Measurements from ENCODE around the gene CYP2D6.
A peak's percentile ranks its signal among the peaks of the same experiment; 100 is the strongest.
"Not testable (repeated sequence)": the region's sequence is repeated elsewhere in the genome, so short reads cannot be mapped to it uniquely, and the experiment has no call there.

CYP2D6 gene

DNA sequence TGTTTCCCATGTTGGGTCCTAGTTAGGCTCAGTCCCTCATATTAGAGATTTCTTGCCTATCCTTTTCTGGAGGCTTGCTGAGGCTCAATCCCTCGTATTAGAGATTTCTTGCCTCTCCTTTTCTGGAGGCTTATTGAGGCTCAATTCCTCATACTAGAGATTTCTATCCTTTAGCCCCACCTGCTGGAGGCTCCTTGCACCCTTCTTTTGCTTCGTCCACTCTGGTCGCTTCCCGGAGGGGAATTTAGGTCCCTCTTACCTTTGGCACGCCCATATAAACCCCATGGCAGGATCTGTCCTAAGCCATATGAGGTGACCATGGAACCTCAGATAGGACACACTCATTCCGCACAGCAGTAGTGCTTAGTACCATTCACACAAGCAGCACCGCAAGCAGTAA is 15.9 kb downstream of the CYP2D6 start:
- DNase-seq (ENCODE audit: low read depth): no peak
- in situ Hi-C loops (cut with HindIII; ENCODE audit: low sequenced_read_pairs): no loop called here
- TF ChIP-seq, protein P1, sequence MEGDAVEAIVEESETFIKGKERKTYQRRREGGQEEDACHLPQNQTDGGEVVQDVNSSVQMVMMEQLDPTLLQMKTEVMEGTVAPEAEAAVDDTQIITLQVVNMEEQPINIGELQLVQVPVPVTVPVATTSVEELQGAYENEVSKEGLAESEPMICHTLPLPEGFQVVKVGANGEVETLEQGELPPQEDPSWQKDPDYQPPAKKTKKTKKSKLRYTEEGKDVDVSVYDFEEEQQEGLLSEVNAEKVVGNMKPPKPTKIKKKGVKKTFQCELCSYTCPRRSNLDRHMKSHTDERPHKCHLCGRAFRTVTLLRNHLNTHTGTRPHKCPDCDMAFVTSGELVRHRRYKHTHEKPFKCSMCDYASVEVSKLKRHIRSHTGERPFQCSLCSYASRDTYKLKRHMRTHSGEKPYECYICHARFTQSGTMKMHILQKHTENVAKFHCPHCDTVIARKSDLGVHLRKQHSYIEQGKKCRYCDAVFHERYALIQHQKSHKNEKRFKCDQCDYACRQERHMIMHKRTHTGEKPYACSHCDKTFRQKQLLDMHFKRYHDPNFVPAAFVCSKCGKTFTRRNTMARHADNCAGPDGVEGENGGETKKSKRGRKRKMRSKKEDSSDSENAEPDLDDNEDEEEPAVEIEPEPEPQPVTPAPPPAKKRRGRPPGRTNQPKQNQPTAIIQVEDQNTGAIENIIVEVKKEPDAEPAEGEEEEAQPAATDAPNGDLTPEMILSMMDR (IDR thresholded peaks at IDR 0.05; ENCODE audit: low read depth, low read length, missing control alignments): peak; percentile 37
- no peak overlapping the region for H3K4me3 ChIP-seq (ENCODE audit: low read depth, low read length)

- H3K4me3 ChIP-seq (ENCODE audit: low read depth, low read length); in situ Hi-C loops (cut with HindIII; ENCODE audit: low sequenced_read_pairs); DNase-seq (ENCODE audit: low read depth): not testable (repeated sequence)
- TF ChIP-seq, protein P1 (IDR thresholded peaks at IDR 0.05; ENCODE audit: low read depth, low read length, missing control alignments): peak; percentile 18
Measured at GRCh38 chr22:42112793-42113192, 17.8 kb downstream of the CYP2D6 start.

DNA sequence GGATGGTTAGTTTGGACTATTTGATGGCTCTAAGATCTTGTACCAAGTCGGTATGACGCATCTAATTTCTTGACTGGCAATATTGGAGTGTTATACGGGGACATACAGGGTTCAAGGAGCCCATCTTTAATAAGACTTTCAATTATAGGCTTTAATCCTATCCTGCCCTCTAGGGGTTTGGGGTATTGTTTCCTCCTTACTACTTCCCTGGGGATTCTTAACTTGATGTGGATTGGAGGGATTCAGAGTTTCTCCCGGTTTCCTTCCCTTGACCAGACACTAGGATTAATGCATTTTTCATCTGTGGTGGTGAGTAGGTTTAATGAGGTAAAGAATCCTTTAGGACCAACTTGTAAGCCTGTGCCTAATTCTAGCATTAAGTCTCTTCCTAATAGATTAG is 18.8 kb downstream of the CYP2D6 start:
- TF ChIP-seq, protein P1 (IDR thresholded peaks at IDR 0.05; ENCODE audit: low read depth, low read length, missing control alignments): no peak
- DNase-seq (ENCODE audit: low read depth): no peak
- H3K4me3 ChIP-seq (ENCODE audit: low read depth, low read length): no peak overlapping the region
- in situ Hi-C loops (cut with HindIII; ENCODE audit: low sequenced_read_pairs): no loop called here

- no peak for DNase-seq (ENCODE audit: low read depth)
- TF ChIP-seq, protein P1 (IDR thresholded peaks at IDR 0.05; ENCODE audit: low read depth, low read length, missing control alignments): no peak
- in situ Hi-C loops (cut with HindIII; ENCODE audit: low sequenced_read_pairs): no loop called here
- H3K4me3 ChIP-seq (ENCODE audit: low read depth, low read length): no peak overlapping the region
Measured at GRCh38 chr22:42108848-42109247, 21.8 kb downstream of the CYP2D6 start.

GRCh38 chr22:42104332-42104860 is 26.2 kb downstream of the CYP2D6 start:
- H3K4me3 ChIP-seq (ENCODE audit: low read depth, low read length); DNase-seq (ENCODE audit: low read depth); in situ Hi-C loops (cut with HindIII; ENCODE audit: low sequenced_read_pairs): not testable (repeated sequence)

DNA sequence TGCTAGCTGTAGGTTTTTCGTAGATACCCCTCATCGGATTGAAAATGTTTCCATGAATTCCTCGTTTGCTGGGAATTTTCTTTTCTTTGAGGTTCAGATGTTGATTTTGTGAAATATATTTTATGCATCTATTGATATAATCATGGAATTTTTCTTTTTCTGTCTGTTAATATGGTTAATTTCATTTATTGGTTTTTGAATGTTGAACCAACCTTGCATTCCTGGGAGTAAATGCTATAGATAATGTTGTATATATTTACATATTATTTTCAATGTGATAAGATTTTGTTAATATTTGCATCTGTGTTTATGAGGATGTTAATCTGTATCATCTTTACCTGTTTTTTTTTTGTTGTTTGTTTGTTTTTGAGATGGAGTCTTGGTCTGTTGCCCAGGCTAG is 29.4 kb downstream of the CYP2D6 start:
- H3K4me3 ChIP-seq (ENCODE audit: low read depth, low read length): no peak overlapping the region
- in situ Hi-C loops (cut with HindIII; ENCODE audit: low sequenced_read_pairs): no loop called here
- DNase-seq (ENCODE audit: low read depth): no peak
- TF ChIP-seq, protein P1 (IDR thresholded peaks at IDR 0.05; ENCODE audit: low read depth, low read length, missing control alignments): no peak

DNA sequence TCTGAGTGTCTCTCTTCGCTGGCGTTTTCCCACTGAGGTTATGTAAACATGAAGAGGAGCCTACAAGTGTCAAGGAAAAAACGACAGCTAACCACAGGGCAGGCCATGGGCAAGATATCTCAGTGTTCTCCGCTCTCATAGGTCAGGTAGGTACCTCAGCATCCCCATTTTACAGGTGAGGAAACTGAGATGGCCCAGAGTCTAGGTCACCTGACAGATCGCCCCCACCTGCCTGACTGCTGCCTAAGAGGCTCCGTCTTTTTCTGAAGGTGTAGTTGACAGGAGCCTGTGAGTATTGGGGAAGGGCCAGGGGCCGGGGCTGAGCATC is 39.2 kb downstream of the CYP2D6 start:
- no peak for DNase-seq (ENCODE audit: low read depth)
- TF ChIP-seq, protein P1 (IDR thresholded peaks at IDR 0.05; ENCODE audit: low read depth, low read length, missing control alignments): no peak
- peak overlapping the region; percentile 94 for H3K4me3 ChIP-seq (ENCODE audit: low read depth, low read length)
- in situ Hi-C loops (cut with HindIII; ENCODE audit: low sequenced_read_pairs): no loop called here

All from astrocyte of the cerebellum (primary cell).